ENCODE measurements around the gene PLEKHH1.

PLEKHH1 gene

DNA sequence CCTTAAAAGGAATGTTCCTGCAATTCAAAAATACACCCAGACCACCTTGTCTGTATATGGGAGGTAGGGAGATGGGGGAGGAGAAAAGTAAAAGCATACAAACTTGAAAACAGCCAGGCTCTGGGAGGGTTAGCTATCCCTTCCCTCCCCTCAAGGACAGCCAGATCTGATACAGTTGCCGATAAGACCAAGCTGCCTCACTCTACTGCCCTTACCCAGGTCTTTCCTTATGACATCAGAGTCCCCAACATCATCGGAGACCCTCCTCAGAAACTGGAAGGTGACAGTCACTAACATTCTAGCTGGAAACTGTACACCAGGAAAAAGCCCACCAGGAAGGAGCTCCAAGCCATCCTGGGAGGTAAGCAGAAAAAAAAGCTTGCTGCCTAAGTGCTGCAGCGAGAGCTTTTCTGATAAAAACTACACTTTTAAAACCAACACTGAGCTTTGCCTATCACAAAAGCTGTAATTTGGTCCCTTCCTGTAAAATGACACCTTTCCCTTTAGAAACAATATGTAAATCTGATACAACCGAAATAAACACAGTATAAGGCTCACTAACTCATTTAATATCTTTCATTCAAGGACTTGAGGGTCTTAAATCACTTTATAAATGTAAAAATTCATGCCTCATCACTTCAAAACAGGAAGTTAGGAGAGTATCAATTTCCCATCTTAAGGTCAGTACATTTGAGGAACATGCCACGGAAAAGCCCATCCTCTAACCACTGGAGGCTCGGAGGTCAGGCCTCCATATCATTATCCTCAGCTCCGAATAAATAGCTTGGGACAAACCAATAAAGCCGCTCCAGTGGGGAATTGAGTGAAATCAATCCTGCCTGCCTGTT is 20.4 kb upstream of the PLEKHH1 start:
- no peak for DNase-seq

DNA sequence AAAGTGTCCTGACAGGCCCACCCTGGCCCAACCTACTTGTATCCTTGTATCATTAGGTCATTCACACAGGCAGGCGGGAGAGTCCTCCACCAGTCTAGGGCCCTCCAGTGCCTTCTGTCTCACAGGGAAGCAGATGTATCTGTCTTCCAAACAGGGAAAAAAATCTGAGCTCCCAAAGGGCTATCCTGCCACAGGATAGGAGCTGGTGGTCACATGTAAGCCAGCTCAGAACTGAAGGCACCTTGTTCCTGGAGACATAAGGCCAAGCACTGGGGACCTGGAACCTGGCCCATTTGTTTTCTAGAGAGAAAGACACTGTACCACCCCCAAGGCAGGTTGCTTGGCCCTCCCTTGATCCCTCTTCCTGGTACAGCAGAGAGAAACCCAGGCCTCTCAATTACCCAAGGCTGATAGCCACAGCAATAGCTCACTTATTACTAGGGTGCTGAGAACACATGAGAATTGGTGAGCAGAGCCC is 19.4 kb upstream of the PLEKHH1 start:
- no peak for DNase-seq

DNA sequence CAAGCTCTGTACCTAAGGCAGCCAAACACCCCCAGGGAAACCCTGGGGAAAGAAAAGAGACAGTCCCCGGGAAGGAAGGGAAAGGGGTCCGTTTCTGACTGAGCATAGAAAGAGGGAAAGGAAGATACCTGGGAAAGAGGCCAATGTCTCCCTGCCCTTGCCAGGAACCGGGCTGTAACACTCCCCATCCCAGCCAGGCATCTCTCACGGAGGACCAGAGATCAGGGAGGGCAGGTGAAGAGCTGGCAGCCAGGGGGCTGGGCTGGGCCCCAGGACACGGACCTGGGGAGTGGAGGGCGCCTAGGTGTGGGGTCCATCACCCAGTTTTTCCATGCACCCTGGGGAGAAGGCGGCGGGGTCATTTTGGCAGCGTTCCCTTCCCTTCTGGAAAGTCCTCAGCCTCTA is 18.9 kb upstream of the PLEKHH1 start:
- no peak for DNase-seq

DNA sequence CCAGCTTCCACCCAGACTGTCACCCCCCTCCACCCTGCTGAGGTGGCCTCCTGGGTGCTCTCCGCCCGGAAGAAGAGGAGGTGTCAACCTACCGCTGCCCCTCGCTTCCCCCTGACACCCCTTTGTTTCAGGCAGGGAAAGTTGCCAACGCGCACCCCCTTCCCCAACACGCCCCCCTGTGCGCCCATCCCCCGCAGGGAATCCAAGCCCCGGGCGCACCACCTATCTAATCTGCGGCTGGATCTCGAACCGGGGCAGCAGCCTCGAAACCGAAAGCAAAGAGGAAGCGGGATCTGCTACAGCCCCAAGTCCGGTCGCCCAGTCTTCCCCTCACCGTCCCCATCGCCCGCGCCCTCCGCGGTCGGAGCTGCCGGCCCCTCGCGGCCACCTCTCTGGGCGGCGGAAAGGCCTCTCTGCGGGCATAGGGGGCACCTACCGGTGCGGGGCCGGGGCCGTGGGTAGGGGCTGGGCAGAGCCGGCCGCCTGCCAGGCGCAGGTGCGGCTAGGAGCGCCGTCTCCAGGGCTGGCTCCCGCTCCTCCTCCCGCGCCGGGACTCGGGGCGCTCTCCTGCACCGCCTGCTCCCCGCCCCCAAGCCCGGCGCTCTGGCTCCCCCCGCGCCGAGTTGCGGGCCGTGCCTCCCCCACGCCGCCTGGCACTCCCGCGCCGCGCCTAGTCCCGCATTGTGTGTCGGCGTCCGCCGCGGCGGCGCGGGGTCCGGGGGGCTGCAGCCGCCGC is 18.3 kb upstream of the PLEKHH1 start:
- DNase-seq, result no peak

DNA sequence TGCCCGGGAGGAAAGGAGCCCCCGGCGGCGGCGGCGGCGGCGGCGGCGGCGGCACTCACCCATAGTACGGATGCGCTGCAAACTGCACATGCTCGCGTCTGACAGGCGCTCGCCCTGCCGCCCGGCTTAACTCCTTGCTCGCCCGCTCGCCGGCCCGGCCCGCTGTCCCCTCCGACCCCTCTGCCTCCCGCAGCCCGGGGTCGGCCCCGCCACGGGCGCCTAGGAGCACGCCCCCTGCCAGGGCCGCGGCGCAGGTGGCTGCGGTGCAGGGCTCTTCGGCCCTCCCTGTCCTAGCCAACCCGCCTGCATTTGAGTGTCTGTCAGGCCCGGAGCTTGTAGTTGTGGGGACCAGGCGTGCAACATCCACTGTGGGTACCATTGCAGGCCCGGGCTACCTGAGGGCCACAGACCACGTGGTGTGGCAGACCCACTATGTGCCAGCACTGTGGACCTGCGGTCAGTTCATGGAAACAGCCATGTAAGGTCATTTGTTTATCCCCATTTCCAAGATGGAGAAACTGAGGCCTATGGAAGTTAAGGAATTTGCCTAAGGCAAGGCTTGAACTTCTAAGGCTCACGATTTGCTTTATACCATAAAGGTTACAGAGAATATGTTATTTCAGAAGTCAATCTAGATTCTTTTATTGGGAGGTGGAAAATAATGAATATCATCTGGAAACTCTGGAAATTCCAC is 17.6 kb upstream of the PLEKHH1 start:
- no peak for DNase-seq

DNA sequence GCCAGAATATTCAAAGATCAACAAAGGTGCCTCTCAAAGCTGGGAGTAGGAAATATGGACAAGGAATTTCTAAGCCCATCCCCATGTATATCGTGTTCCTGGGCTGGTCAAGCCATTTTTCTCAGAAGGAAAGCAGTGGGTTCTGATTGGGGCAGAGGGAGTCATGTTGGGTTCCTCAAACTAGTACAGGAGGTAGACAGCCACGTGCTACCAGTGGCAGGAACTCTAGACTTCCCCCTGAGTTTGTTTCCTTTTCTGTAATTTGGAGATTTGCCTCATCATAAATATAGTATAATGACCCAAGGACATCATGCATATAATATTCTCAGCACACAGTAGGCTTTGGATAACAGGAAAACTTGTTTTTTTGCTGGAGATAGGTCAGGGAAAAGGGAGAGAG is 16.4 kb upstream of the PLEKHH1 start:
- DNase-seq, result no peak

DNA sequence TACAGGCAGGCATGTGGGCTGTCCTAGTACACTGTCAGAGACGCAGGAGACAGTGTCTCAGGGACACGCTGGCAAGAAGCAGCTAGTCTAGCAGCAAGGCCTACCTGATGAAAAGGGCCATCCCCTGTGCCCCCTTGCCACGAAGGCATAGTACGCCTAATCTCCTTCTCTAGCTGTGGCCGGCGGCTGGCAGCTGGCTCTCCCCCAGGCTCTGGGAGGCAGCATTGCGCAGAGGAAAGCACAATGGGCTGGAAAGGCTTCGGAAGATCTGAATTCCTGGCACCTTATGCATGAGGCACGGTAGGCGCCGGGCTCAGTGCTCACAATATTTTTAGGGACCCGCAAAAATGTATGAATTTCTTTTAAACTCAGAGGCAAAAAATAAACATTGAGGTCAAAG is 16.0 kb upstream of the PLEKHH1 start:
- DNase-seq, result no peak

DNA sequence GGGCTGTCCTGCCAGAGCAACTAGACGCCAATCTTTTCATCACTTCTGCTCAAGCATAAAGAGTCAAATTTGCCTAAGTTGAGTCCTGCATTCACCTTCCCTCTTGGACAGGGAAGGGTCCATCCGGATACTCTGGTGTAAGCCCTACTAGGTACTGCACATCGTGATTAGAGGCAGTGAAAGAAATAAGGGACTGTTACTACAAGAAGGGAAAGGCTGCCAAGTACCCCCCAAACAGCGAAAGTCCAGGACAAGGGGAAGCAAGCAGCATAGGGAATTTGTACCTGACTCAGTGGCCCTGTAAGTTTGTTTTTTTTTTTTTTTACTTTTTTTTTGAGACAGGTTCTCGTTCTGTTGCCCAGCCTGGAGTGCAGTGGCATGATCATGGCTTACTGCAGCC is 13.7 kb upstream of the PLEKHH1 start:
- no peak for DNase-seq

DNA sequence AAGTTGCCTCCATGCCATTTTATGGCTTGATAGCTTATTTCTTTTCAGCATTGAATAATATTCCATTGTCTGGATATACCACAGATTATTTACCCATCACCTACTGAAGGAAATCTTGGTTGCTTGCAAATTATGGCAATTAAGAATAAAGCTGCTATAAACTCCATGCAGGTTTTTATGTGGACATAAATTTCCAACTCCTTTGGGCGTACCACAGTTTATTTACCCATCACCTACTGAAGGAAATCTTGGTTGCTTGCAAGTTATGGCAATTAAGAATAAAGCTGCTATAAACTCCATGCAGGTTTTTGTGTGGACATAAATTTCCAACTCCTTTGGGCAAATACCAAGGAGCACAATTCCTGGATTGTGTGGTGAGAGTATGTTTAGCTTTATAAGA is 12.6 kb upstream of the PLEKHH1 start:
- no peak for DNase-seq

DNA sequence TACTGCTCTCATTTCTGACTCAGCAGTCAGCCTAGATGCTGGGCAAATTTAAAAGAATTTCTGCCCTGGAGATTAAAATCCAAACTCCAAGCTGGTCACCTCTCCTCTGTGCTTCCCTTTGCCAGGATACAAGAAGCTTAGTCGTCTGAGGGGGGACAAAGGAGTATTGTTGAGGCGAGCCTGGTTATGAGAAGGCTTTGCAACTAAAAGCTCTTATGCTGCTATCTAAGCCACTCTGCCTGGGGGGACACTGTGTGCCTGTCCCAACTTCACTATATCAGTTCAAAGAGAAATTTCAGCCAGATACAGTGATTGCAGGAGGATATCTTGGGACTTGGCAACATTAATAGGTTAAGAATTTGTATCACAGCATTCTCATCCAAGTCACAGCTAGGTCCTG is 10.8 kb upstream of the PLEKHH1 start:
- no peak for DNase-seq

DNA sequence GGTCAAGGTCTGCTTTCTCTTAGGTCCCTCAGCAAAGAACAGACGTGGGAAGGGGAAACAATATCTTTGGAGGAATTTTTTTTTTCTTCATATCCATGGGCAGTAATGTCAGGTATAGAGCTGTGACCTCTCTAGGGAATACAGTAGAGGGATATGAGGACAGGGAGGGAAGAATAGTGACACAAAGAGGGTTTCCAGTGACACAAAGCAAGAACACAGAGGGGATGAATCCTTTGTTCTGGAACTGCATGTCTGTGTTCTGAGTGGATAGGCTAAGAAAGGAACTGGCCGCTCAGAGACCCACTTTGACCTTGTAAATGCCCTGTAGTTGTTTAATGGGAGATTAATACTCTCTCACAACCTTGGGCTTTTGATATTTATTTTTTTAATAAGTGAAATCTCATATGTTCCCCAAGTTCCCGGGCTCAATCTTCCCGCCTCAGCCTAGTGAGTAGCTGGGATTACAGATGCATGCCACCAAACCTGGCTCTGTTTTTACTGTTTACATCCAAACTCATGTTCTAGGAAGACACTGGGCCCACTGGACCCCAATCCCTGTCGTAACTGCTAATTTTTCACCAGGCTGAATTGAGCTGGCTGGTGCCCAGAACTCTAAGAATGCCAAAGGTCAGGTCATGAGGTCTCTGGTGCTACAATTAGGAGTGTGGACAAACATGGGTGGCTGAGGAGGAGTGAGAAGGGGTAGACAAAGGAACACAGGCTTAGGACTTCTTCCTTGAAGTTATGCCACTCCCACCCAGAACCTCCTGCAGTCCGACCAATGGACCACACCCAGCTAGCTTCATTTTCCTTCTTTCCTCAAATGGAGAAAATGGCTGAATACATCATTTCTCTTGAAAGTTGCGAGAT is 9.1 kb upstream of the PLEKHH1 start:
- no peak for DNase-seq

DNA sequence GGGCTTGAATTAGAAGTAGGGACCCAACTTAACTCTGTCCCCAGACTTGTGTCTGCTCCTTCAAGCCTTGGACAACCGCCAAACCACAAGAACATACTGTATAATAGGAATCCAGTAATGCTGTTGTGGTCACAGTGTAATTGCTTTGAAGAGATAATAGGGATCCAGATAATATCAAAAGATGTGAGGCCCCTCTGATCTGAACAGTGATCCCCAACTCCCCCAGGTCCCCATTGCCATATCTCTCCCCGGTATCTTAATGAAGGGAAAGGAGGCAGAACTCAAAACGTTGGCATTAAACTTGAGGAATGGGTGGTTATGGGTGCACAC is 8.5 kb upstream of the PLEKHH1 start:
- no peak for DNase-seq

DNA sequence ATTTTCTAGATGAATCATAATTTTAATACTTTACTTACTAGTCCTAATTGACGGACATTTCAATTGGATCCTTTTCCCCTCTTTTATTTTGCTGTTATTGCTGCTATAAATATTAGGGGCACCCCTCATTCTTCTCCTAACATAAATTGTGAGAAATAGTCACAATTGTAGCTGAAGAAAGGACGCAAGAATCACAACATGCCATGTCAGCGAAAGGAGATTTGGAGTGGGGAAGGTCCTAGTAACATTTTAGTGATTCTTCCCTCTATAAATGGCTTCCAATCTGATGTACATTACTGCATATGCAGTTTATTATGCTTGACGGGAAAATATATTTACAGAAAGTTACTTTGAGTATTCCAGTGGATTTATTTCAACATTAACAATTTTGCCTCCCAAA is 7.7 kb upstream of the PLEKHH1 start:
- DNase-seq, result no peak

DNA sequence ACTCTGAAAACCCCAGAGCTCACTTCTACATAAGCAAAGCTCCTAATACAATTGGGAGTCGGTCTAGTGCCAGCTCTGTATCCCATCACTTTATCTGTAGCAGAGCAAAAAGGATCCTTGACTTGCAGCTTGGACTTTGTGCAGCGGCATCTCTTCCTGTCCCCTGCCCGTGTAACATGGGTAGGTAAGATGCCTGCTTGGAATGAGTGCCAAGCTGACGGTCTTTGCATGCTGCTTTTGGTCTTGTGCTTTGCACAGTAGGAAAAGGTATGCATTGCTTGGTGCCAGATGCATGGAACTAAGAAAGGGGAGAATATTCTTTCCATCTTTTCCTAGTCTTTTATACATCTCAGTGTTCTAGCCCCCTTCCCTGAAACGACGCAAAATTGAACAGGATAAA is 6.9 kb upstream of the PLEKHH1 start:
- DNase-seq, result no peak

DNA sequence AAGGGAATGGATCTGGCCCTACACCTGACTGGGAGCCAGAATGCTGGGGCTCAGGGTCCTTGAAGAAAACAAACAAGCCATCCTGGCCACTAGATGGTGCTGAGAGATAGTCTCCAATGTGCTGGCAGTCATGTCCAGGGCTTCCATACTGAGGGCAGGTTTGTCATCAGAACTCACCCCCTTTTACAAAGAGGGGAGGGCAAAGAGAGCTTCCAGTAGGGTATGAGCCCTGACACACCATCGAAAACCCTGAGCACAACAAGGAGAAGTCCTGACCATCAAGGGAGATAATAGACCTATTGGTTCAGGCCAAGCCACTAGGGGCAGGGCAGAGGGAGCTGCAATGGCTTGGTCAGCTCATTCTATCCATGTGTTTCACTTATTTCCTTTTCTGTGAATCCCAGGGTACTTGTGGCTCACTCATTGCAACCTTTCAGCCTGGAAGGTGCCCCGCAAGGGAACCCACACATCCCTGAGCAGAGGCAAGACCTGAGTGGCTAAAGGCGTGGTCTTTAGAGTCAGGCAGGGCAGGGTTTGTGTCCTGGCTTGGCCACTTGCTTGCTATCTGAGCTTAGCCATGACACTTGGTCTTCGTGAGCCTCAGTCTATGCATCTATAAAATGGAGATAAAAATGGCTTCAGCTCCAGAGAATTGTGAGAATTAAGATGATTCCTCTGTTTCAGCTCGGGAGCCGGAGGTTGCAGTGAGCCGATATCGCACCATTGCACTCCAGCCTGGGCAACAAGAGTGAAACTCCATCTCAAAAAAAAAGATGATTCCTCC is 6.2 kb upstream of the PLEKHH1 start:
- DNase-seq, result peak; percentile 33

DNA sequence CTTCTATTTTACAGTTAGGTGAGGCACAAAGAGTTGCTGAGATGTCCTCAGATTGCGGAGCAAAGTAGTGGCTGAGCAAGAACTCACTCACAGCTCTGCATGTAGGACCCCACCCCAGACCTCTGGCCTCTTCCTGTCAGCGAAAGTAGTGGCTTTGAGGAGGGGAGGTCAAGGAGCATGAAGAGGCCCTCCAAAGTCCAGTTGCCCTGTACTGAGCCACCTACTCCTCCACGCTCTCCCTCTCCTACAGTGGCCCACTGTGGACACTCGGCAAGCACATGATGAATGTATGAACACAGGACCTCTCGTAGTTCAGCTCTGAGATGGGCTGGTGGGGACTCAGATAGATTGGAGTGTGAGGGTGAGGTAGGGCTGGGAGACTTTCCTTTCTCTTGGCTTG is 5.3 kb upstream of the PLEKHH1 start:
- DNase-seq, result no peak

DNA sequence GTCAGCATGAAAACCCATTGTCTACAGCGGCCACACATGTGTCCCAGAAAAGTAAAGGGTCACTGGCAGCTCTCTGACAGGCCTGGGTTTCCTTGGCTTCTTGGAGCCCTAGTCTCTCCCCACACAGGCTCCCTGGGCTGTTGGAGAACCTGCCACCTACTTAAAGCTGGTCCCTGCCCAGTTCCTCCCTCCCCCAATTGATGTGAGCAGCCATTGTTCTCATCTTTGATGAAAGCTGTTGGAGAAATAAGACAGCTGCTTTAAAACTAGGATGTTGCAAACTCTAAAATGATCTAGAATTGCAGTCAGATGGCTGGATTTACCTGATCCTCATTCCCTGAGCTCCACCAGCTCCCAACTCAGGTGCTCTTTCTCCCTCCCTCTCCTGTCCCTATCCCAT is 4.8 kb upstream of the PLEKHH1 start:
- DNase-seq, result no peak

DNA sequence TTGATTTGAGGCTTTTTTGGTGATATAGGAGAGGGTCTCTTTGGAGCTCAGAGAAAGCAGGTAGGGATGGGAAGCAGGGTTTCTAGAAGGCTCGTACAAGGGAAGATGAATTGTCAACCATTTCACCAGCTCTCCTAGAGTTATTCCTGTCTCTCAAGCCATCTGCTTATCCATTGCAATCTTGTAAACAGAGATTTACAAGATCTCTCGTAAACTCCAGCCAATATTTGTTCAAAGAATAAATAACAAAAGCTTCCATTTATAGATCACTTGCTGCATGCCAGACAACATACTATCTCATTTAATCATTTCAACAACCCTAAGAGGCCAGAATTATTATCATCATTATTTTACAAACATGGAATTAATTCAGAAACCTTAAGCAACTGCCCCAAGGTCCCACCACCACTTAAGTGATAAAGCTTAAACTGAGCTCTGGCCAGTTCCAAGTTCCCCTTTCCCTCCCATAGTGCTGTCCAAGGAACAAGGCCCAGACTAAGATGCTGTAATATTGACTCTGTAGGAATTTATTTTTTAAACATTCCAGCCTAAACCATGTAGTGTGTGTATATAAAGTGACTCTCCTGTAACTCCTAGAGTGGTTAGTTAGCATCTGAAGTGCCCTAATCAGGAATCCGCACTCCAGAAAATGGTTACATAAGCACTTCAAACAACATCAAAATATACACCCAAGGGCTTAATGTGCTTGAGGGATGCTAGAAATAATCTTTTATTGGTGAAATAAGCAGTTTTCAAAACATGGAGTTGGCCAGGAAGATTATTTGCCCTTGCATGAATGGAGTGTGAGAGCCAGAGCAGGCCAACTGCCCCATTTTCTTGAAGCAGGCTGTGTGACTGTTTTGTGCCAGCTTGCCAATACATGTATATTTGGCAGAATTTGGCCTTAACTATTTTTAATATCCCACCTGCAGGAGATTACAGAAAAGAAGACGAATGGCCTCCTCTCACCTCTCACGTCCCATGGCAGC is 2.8 kb upstream of the PLEKHH1 start:
- DNase-seq, result no peak

DNA sequence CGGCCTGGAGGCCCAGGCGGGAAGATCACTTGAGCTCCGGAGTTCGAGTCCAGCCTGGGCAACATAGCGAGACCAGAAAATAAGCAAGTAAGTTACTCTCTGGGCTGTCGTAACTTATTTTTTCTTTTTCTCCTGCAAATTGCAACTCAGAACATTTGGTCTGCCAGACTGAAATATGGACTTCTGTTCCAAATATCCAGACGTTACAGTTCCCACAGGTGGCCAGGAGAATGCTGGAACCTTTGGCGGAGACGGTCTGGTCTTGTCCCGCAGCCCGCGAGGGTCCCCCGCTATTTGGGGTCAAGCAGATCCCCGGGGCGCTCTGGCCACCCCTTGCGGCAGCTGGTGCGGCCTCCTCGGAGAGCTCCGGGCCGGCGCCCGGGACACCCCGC is 488 bp upstream of the PLEKHH1 start:
- DNase-seq, result no peak

DNA sequence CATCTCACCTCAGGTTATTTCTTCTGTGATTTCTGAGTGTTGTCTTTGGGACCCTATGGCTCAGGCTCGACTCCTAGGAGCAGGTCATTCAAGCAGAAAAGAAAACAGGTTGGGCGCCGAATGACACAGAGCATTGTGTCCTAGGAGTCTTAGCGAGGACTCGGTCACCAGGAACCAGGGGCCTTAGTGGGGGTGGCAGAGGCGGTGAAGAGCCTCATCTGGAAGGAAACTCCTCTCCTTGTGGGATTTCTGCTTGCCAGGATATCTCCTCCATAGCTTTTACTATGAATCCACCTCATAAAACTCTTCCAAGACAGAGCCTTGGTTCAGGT is 630 bp downstream of the PLEKHH1 start:
- DNase-seq, result no peak

DNA sequence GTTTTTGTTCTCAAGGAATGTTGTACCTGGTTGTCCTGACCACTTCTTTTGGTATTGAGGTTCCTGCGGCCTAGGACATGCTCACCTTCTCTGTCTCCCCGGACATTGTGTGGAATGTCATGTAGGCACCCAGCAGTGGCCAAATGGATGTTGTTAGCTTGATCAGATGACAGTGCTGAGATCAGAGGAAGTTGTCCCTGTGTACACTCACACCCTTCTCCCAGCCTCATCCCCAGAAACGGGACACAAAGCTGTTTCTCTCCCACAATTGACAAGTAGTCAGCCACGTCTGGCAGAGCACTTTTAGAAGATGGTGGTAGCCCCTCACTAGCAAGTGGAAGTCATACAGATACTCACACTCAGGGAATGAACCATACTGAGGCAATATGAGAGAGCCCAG is 3.0 kb downstream of the PLEKHH1 start:
- DNase-seq, result no peak
